ENCODE measurements around the gene NAA15. TPM values are rescaled to one million over a fixed set of nuclear protein-coding genes. Genes with fewer than 3 reads are reported as not detected.

NAA15 gene
- total and polyA plus RNA-seq, 2 of the 8 experiments (the other 6 are each of a cell fraction or from before 2014, with no cell fraction given) = 9.7 to 124 TPM

DNA sequence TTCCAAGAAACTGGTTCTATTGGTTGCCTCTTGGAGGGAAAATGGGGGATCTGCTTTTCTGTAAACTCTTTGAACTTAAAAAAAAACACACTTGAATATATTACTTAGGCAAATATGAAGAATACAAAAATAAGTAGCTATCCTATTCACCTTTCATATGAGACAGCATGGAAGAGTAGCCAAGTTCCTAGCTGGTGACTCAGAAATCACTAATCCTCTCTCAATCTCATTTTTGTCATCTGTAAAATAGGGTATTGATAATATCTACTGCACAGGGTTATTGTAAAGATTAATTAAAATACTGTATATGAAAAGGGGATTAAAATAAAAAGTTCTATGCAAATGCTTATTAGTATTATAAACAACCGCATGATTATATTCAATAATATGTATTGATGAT is 34.0 kb upstream of the NAA15 start:
- H2BK12ac ChIP-seq (ENCODE audit: low read depth, low read length) = no peak overlapping the region
- no peak overlapping the region for H4K8ac ChIP-seq (ENCODE audit: extremely low read depth, insufficient read depth, low read length)
- H3K9me3 ChIP-seq (ENCODE audit: insufficient read depth in 2 of 2, low read depth in 1 of 2, low read length in 1 of 2) = no peaks in the 10 kb centered on the region
- H4K5ac ChIP-seq (ENCODE audit: insufficient read length, low read depth, low read length) = no peak overlapping the region
- no peak overlapping the region for H2AK5ac ChIP-seq (ENCODE audit: low read depth, low read length)
- no peak for DNase-seq (ENCODE audit: low read depth in 1 of 2, low spot score in 2 of 2)
- no peak overlapping the region for H2BK120ac ChIP-seq (replicated peaks; ENCODE audit: low read depth, low read length)
- no peak overlapping the region for H3K4me2 ChIP-seq (ENCODE audit: insufficient read depth in 1 of 2, low read depth in 2 of 2, low read length in 2 of 2)
- H2AFZ ChIP-seq (ENCODE audit: low read length) = no peak overlapping the region
- H3K56ac ChIP-seq (replicated peaks; ENCODE audit: insufficient read length, low read depth, low read length) = no peak overlapping the region
- H4K20me1 ChIP-seq (replicated peaks in 1 of 2; ENCODE audit: control insufficient read depth in 1 of 2, insufficient read depth in 2 of 2, low read length in 2 of 2) = no peaks in the 10 kb centered on the region
- H2BK20ac ChIP-seq (ENCODE audit: low read length) = no peak overlapping the region
- ChIA-PET POLR2A (ENCODE audit: partially characterized antibody) (no interaction called here), CTCF (ENCODE audit: partially characterized antibody) (interaction anchor here (0.6 to 2.3 kb wide), 4 partner anchors 14 to 265 kb away, joined by 3 to 10 read pairs (median 4); partner anchors contain the start of gene MGARP)
- no peaks in the 10 kb centered on the region for H3K36me3 ChIP-seq (ENCODE audit: control insufficient read depth in 2 of 4, insufficient read depth in 4 of 4, low read length in 3 of 4)
- no peaks in the 10 kb centered on the region for H3K23me2 ChIP-seq (ENCODE audit: low read depth, low read length)
- H3K4me3 ChIP-seq (ENCODE audit: extremely low read depth in 1 of 4, insufficient read depth in 2 of 4, low read depth in 3 of 4, low read length in 4 of 4) = no peak overlapping the region
- H3K79me1 ChIP-seq (ENCODE audit: low read depth, low read length) = no peaks in the 10 kb centered on the region
- no peak for FAIRE-seq
- H2BK15ac ChIP-seq (ENCODE audit: low read length) = no peak overlapping the region
- WGBS, 2 experiments (ENCODE audit: extremely low coverage in 1 of 2, insufficient coverage in 1 of 2, insufficient read length in 1 of 2, insufficient replicate concordance in 2 of 2, low coverage in 1 of 2, low lambda C conversion rate in 2 of 2, missing lambda C conversion rate in 1 of 2) = 94% methylated on average over 1 of the region's 1 CpG; no CpG with 5 or more reads in 1 of the 2 experiments
- TF ChIP-seq MAFK (IDR thresholded peaks at IDR 0.05; ENCODE audit: low read depth, low read length) = no peak
- no peak for TF ChIP-seq ZNF274 (IDR thresholded peaks at IDR 0.05; ENCODE audit: borderline replicate concordance, extremely low read depth, low read length)
- no peak for TF ChIP-seq KDM1A (IDR thresholded peaks at IDR 0.05; ENCODE audit: borderline replicate concordance, low read length)
- TF ChIP-seq SIX5 (IDR thresholded peaks at IDR 0.05; ENCODE audit: low read depth, low read length) = no peak
- no peak for TF ChIP-seq SIRT6 (IDR thresholded peaks at IDR 0.05; ENCODE audit: low read length)
- no peak for TF ChIP-seq CHD2 (IDR thresholded peaks at IDR 0.05; ENCODE audit: low read length)
- no peak overlapping the region for H4K91ac ChIP-seq (replicated peaks; ENCODE audit: insufficient read length, low read length)
- no peak overlapping the region for H2BK5ac ChIP-seq (ENCODE audit: low read depth, low read length)
- peaks cover 0 to 8% (median 2%) of the 10 kb centered on the region in 4 experiments; a peak in 4 of 7 replicates for H3K4me1 ChIP-seq (replicated peaks in 1 of 4; ENCODE audit: control insufficient read depth in 3 of 4, insufficient read depth in 4 of 4, low read length in 3 of 4)
- no peak overlapping the region for H3K18ac ChIP-seq (ENCODE audit: extremely low read depth, low read length)
- H3K4ac ChIP-seq (replicated peaks; ENCODE audit: insufficient read length, low read depth, low read length) = no peak overlapping the region
- no peak overlapping the region for H3K9ac ChIP-seq (replicated peaks in 1 of 4; ENCODE audit: extremely low read depth in 1 of 4, low read depth in 3 of 4, low read length in 3 of 4)
- H3K27me3 ChIP-seq (replicated peaks in 1 of 4; ENCODE audit: control insufficient read depth in 3 of 4, extremely low read depth in 1 of 4, insufficient read depth in 3 of 4, low read length in 3 of 4) = no peaks in the 10 kb centered on the region
- H3K14ac ChIP-seq (ENCODE audit: insufficient read length) = no peak overlapping the region
- no peak overlapping the region for H3K23ac ChIP-seq (ENCODE audit: insufficient read length)
- no peaks in the 10 kb centered on the region for H3K79me2 ChIP-seq (ENCODE audit: control insufficient read depth in 1 of 2, insufficient read depth in 2 of 2, low read length in 2 of 2)
- H3K27ac ChIP-seq (ENCODE audit: low read depth, low read length) = no peak overlapping the region

Data from H1 (cell line).